ENCODE results near the gene TOPBP1. TPM values are rescaled to one million over a fixed set of nuclear protein-coding genes. Genes with fewer than 3 reads are reported as not detected.
"Not testable (repeated sequence)": the region's sequence is repeated elsewhere in the genome, so short reads cannot be mapped to it uniquely, and the experiment has no call there.

Gene TOPBP1
- total RNA-seq, 1 donor: 51.4 TPM

- no peak overlapping the region for H3K4me3 ChIP-seq (ENCODE audit: low read depth, low read length)
- TF ChIP-seq CTCF (IDR thresholded peaks at IDR 0.05; ENCODE audit: insufficient read depth, low read depth, low read length): no peak
- no peak for DNase-seq (ENCODE audit: low read depth)
These were observed 32.1 kb upstream of the TOPBP1 start for GRCh38 chr3:133693821-133694220.

GRCh38 chr3:133692759-133693158 lies 31.0 kb upstream of the TOPBP1 start:
- TF ChIP-seq CTCF (IDR thresholded peaks at IDR 0.05; ENCODE audit: insufficient read depth, low read depth, low read length): no peak
- no peak overlapping the region for H3K4me3 ChIP-seq (ENCODE audit: low read depth, low read length)
- DNase-seq (ENCODE audit: low read depth): no peak

GRCh38 chr3:133691273-133692107 lies 29.7 kb upstream of the TOPBP1 start:
- no peak for TF ChIP-seq CTCF (IDR thresholded peaks at IDR 0.05; ENCODE audit: insufficient read depth, low read depth, low read length)
- DNase-seq (ENCODE audit: low read depth): no peak
- no peak overlapping the region for H3K4me3 ChIP-seq (ENCODE audit: low read depth, low read length)

GRCh38 chr3:133677993-133678392 lies 16.3 kb upstream of the TOPBP1 start:
- not testable (repeated sequence) for H3K4me3 ChIP-seq (ENCODE audit: low read depth, low read length); DNase-seq (ENCODE audit: low read depth)

GRCh38 chr3:133676336-133677118 lies 14.8 kb upstream of the TOPBP1 start:
- H3K4me3 ChIP-seq (ENCODE audit: low read depth, low read length): no peak overlapping the region
- no peak for TF ChIP-seq CTCF (IDR thresholded peaks at IDR 0.05; ENCODE audit: insufficient read depth, low read depth, low read length)
- DNase-seq (ENCODE audit: low read depth): no peak

GRCh38 chr3:133675631-133676335 lies 14.0 kb upstream of the TOPBP1 start:
- TF ChIP-seq CTCF (IDR thresholded peaks at IDR 0.05; ENCODE audit: insufficient read depth, low read depth, low read length): no peak
- DNase-seq (ENCODE audit: low read depth): no peak

More at GRCh38 chr3:133675631-133676335, 14.0 kb upstream of the TOPBP1 start:
- H3K4me3 ChIP-seq (ENCODE audit: low read depth, low read length): no peak overlapping the region

All from fibroblast of villous mesenchyme (primary cell).